ENCODE results near the gene FUT3. TPM values are rescaled to one million over a fixed set of nuclear protein-coding genes. Genes with fewer than 3 reads are reported as not detected.

Gene FUT3
- total and polyA plus RNA-seq, 2 experiments from 2014 or later = 0.45 TPM; not detected in 1

DNA sequence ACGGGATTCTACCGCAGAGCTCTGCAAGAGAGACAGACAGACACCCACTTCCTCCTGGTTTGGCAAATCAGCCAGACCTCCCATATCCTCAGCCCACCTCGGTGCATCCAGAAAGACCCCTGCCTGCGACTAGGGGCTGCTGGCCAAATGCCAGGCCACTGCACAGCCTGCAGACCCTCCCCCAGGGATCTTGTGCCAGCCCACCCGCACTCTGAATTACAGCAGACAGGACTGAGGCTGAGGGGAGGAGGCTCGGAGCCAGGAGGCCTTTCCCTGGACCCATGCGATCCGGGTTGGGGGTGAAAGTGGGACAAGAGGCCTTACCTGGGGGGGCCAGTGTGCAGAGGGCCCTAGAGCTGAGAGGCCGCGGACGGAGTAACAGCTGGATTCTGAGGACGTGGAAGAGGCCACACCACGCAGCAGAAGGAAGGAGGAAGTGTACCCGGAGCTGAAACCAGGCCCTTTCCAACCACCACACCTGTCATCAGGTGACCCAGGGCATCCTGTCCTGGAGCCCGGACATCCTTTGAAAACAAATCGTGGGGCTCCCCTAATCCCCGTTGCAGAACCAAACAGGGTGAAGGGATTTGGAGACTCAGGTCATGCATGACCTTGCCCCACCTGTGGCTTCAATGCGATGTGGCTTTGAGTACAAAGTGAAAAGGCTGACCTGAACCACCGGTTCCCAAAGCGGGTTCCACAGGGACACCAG lies 12.7 kb downstream of the FUT3 start:
- H3K4me1 ChIP-seq (ENCODE audit: insufficient read depth) = no peaks in the 10 kb centered on the region
- no peak overlapping the region for H2AFZ ChIP-seq
- H3K79me2 ChIP-seq = no peaks in the 10 kb centered on the region
- no peaks in the 10 kb centered on the region for H3K9me2 ChIP-seq (replicated peaks; ENCODE audit: insufficient read depth)
- no peak overlapping the region for H3K27ac ChIP-seq
- H3K9me3 ChIP-seq (ENCODE audit: low read depth) = no peaks in the 10 kb centered on the region
- 88% methylated on average over 20 of the region's 20 CpGs for WGBS (ENCODE audit: low lambda C conversion rate, missing lambda C conversion rate)
- no peaks in the 10 kb centered on the region for H4K20me1 ChIP-seq (ENCODE audit: insufficient read depth, poor library complexity, severe bottlenecking)
- H3K4me3 ChIP-seq = no peak overlapping the region
- no peak overlapping the region for H3K4me2 ChIP-seq
- DNase-seq (ENCODE audit: low spot score) = no peak
- H3K36me3 ChIP-seq (replicated peaks; ENCODE audit: insufficient read depth, low read depth) = no peaks in the 10 kb centered on the region
- no peaks in the 10 kb centered on the region for H3K27me3 ChIP-seq
- TF ChIP-seq EZH2phosphoT487 (IDR thresholded peaks at IDR 0.05; ENCODE audit: low read depth, severe bottlenecking, unreplicated experiment) (no peak), EZH2 (IDR thresholded peaks at IDR 0.05; ENCODE audit: borderline replicate concordance) (no peak)
- TF ChIP-seq, protein P1, sequence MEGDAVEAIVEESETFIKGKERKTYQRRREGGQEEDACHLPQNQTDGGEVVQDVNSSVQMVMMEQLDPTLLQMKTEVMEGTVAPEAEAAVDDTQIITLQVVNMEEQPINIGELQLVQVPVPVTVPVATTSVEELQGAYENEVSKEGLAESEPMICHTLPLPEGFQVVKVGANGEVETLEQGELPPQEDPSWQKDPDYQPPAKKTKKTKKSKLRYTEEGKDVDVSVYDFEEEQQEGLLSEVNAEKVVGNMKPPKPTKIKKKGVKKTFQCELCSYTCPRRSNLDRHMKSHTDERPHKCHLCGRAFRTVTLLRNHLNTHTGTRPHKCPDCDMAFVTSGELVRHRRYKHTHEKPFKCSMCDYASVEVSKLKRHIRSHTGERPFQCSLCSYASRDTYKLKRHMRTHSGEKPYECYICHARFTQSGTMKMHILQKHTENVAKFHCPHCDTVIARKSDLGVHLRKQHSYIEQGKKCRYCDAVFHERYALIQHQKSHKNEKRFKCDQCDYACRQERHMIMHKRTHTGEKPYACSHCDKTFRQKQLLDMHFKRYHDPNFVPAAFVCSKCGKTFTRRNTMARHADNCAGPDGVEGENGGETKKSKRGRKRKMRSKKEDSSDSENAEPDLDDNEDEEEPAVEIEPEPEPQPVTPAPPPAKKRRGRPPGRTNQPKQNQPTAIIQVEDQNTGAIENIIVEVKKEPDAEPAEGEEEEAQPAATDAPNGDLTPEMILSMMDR (IDR thresholded peaks at IDR 0.05; ENCODE audit: poor library complexity) = no peak

- Histone ChIP-seq H3K9me2 (replicated peaks; ENCODE audit: insufficient read depth) (no peaks in the 10 kb centered on the region), H3K4me3 (no peak overlapping the region), H4K20me1 (ENCODE audit: insufficient read depth, poor library complexity, severe bottlenecking) (no peaks in the 10 kb centered on the region), H3K36me3 (replicated peaks; ENCODE audit: insufficient read depth, low read depth) (no peaks in the 10 kb centered on the region), H3K9me3 (ENCODE audit: low read depth) (no peaks in the 10 kb centered on the region), H3K27ac (no peak overlapping the region), H3K4me2 (no peak overlapping the region), H3K79me2 (no peaks in the 10 kb centered on the region), H2AFZ (no peak overlapping the region), H3K4me1 (ENCODE audit: insufficient read depth) (no peaks in the 10 kb centered on the region), H3K27me3 (no peaks in the 10 kb centered on the region)
- DNase-seq (ENCODE audit: low spot score) = no peak
- TF ChIP-seq, protein P1 (IDR thresholded peaks at IDR 0.05; ENCODE audit: poor library complexity) = no peak
- no peak for TF ChIP-seq EZH2 (IDR thresholded peaks at IDR 0.05; ENCODE audit: borderline replicate concordance)
- no peak for TF ChIP-seq EZH2phosphoT487 (IDR thresholded peaks at IDR 0.05; ENCODE audit: low read depth, severe bottlenecking, unreplicated experiment)
- WGBS (ENCODE audit: low lambda C conversion rate, missing lambda C conversion rate) = 66% methylated on average over 15 of the region's 15 CpGs
Observed at GRCh38 chr19:5837761-5838352, 13.4 kb downstream of the FUT3 start.

DNA sequence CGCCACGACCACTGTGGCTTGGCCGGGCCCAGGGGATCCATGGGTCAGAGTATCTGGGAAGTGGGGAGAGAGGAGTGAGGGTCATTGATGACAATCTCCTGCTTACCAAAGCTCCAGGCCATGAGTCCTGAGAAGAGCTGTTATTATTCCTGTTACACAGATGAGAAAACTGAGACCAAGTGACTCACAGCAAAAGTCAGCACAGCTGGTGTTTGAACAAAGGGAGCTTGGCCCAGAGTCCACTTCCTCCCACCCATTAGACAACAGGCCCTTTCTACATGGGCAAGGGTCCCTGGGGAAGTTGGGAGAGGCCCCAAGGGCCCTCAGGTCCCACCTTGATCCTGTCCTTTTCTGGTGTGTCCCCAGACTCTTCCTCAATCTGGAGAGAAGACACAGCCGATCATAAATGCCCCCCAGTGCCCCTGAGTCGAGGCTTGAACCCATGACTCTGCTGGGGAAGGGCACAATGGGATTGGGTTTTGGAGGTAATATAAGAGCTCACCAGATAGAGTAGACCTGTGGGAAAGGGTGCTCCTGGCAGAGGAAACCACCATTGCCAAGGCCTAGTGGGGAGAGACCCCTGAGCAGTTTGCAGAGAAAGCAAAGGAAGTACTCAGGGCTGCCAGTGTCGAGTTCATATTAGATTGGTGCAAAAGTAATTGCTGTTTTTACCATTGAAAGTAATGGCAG lies 18.6 kb downstream of the FUT3 start:
- Histone ChIP-seq H4K20me1 (ENCODE audit: insufficient read depth, poor library complexity, severe bottlenecking) (no peaks in the 10 kb centered on the region), H3K79me2 (no peaks in the 10 kb centered on the region), H2AFZ (no peak overlapping the region), H3K4me3 (no peak overlapping the region), H3K27ac (no peak overlapping the region), H3K36me3 (replicated peaks; ENCODE audit: insufficient read depth, low read depth) (no peaks in the 10 kb centered on the region), H3K4me1 (ENCODE audit: insufficient read depth) (peaks cover 16% of the 10 kb centered on the region), H3K27me3 (no peaks in the 10 kb centered on the region), H3K9me2 (replicated peaks; ENCODE audit: insufficient read depth) (no peaks in the 10 kb centered on the region), H3K4me2 (no peak overlapping the region), H3K9me3 (ENCODE audit: low read depth) (no peaks in the 10 kb centered on the region)
- no peak for TF ChIP-seq EZH2phosphoT487 (IDR thresholded peaks at IDR 0.05; ENCODE audit: low read depth, severe bottlenecking, unreplicated experiment)
- TF ChIP-seq, protein P1 (IDR thresholded peaks at IDR 0.05; ENCODE audit: poor library complexity) = no peak
- no peak for TF ChIP-seq EZH2 (IDR thresholded peaks at IDR 0.05; ENCODE audit: borderline replicate concordance)
- DNase-seq (ENCODE audit: low spot score) = no peak
- WGBS (ENCODE audit: low lambda C conversion rate, missing lambda C conversion rate) = 95% methylated on average over 6 of the region's 6 CpGs
